Hematopoietic multipotent progenitor cell treated with erythropoietin and hydrocortisone succinate and interleukin-3 and kit ligand, for 6 days (in vitro differentiated cells): ENCODE measurements around the gene CNTNAP2.
"Not testable (repeated sequence)": the region's sequence is repeated elsewhere in the genome, so short reads cannot be mapped to it uniquely, and the experiment has no call there.

Experiments
- DNase-seq: peaks from one replicate; pipeline ENCODE4 v3.0.0-alpha.2; 2015

CNTNAP2 gene

DNA sequence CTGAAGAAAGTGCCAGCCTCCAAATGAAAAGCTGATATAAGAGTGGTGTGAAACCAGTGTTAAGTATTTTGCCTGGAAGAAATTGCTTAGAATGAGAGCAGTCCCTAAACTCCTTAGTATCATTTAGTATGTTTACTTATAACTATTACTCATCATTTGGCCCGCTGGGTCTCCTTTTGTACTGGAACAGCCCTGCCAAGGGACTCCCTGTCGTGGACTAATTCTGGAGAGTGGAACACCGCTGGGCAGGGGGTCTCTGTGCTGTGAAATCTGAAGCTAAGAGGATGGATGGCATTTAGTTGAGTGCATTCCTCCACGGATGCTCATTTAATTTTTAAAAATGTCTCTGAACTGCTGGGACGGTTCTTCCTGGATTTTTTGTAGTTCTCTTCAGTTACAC lies 1584.1 kb downstream of the CNTNAP2 start:
- no peak for DNase-seq

GRCh38 chr7:147707926-147708325 lies 1591.3 kb downstream of the CNTNAP2 start:
- DNase-seq = no peak

DNA sequence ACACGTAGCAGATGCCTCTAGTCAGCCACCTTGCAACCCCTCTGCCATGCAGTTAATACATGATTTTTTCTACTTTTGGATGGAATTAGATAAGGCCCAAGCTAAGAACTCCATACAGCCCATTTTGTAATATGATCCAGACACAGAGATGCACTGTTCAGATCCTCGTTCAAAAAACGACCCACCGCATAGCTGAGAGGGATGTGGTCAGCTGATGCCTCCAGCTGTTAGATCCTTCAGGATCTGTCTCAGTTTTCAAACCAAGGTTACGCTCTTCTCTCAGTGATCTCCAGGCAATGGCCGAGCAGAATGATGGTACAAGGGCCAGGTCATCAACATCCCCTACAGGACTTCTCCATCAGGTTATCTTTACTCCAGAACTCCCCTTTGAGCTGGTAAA lies 1592.3 kb downstream of the CNTNAP2 start:
- DNase-seq = no peak

DNA sequence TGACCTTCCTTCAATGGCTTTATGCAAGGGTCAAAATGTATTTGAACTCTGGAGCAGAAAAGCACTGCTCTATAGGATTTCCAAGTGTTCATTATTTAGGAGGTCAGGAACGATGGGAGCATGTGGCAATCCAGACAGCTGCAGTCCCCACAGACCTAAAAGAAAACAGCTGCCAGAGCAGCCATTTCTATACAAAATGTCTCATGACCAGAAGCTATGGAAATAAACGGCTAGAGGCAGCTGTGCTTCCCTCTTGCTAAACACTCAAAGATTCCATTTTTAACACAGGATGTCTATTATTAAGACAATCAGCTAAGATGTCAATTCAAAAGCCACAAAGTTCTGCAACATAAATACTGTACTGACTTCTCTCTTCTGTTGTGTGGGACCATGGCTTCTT lies 1594.8 kb downstream of the CNTNAP2 start:
- DNase-seq = peak; percentile 2

- no peak for DNase-seq
These were observed 1605.6 kb downstream of the CNTNAP2 start for GRCh38 chr7:147721962-147722830.

DNA sequence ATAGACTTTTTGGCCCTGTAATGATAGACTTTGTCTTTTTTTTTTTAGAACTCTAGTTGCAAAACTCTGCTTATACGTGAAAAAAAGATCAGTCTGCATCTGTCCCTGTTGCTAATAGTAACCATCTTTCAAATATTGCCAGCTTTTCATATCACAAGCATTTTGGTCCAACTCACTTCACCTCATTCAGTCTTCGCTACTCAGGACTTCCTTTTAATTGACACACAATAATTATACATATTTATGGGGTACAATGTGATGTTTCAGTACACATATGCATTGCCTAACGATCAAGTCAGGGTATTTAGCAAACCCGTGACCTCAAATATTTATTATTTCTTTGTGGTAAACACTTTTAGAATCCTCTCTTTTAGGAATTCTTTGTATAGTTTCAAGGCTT lies 1606.9 kb downstream of the CNTNAP2 start:
- DNase-seq = no peak

DNA sequence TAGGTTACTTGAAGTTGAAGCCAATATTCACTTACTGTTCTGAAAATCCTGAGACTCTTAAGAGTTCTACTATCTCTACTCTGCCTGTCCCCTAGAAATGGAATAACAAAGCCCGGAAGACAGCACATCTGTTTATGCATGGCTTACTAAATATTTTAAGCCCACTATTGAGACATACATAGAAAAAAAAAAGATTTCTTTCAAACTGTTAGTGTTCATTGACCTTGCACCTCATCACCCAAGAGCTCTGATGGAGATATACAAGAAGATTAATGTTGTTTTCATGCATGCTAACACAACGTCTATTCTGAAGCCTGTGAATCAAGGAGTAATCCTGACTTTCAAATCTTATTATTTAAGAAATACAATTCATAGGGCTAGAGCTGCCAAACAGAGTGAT lies 1614.7 kb downstream of the CNTNAP2 start:
- DNase-seq = no peak

- DNase-seq = not testable (repeated sequence)
These were observed 1621.1 kb downstream of the CNTNAP2 start for GRCh38 chr7:147737559-147738214.

GRCh38 chr7:147742301-147742700 lies 1625.7 kb downstream of the CNTNAP2 start:
- DNase-seq = no peak

- DNase-seq = peak; percentile 10
These were observed 1639.7 kb downstream of the CNTNAP2 start for GRCh38 chr7:147756300-147756699.

DNA sequence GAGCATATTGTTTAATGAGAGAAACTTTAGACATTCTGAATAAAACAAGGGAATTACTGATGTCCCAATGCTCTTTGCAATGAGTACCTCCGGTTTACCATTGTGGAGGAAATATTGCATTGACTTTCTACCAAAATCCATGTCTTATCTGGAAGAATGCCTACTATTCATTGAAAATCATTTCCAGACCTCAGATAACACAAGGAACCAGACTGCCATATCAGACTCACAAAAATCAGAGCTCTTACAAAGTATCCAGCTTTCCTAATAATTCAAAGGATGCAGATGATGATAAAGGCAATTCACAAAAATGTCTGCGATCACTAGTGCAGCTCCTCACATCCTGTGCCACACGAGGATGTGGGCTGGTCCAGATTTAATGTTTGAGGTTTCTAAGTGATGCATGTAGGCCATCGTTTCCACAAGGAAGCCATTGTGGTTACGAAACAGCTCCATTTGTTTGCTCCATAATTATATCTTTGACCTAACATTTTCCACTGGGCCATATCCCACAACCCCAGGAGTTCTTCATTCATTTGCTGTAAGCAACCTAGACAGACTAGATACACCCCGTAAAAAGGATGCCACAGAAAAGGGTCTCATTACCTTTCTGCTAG lies 1642.8 kb downstream of the CNTNAP2 start:
- DNase-seq = no peak

- no peak for DNase-seq
These were observed 1648.7 kb downstream of the CNTNAP2 start for GRCh38 chr7:147765301-147765700.

GRCh38 chr7:147771344-147771743 lies 1654.7 kb downstream of the CNTNAP2 start:
- DNase-seq = no peak

GRCh38 chr7:147774461-147774860 lies 1657.9 kb downstream of the CNTNAP2 start:
- DNase-seq = no peak

GRCh38 chr7:147775516-147776284 lies 1659.1 kb downstream of the CNTNAP2 start:
- DNase-seq = no peak

DNA sequence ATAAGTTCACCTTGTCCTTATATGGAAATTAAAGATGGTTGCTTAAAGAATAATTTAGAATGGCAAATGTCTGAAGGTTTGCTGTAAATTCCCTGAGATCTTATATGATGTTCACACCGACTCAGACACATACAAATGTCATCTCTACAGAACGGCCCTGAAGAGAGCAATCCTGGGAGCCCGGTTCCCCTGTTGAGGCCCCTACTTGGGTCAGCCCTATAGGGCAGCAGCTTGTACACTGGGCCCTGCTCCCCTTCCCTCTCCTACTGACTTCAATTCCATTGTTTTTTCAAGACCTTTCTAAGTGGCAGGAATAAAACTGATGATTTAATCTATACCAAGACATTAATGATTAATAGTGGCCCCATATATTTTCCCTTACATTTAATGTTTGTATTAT lies 1660.7 kb downstream of the CNTNAP2 start:
- DNase-seq = no peak

- no peak for DNase-seq
These were observed 1663.3 kb downstream of the CNTNAP2 start for GRCh38 chr7:147779949-147780348.

DNA sequence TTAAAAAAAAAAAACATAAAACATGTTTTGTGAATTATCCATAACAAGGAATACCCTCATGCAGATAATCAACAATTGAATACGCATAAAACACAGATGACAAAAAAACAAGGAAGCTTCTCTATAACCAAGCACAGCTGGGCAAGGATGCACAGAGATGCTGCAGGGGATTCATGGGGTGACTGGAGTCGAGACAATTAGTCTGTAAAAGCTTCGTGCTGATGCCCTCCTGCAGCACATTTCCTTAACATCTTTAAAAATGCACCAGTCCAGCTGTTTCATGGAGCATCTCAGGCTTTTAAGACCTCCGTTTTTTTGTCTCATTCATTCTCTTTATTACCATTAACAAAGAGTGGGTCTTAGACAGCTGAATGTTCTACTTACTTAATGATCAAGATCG lies 1680.0 kb downstream of the CNTNAP2 start:
- no peak for DNase-seq

- DNase-seq = no peak
These were observed 1681.4 kb downstream of the CNTNAP2 start for GRCh38 chr7:147798001-147798400.

GRCh38 chr7:147801762-147802161 lies 1685.2 kb downstream of the CNTNAP2 start:
- not testable (repeated sequence) for DNase-seq

DNA sequence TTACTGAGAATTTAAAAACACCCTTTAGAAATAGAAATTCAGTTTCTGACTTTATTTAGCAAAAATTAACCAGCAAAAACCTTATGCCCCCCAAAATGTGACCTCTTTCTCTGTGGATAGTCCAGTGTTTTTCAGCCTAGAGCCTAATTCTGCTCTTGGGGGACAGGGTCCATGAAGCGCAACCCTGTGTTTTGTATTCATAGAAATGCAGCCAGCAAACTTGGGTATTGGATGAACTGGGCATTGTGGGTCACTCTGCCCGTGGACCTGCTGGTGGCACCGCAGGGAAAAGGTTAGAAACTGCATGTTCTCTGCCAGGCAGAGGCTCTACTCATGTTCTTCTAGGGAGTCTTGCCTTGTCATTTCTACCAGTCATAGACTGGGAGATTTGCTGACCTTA lies 1686.5 kb downstream of the CNTNAP2 start:
- DNase-seq = peak; percentile 3

DNA sequence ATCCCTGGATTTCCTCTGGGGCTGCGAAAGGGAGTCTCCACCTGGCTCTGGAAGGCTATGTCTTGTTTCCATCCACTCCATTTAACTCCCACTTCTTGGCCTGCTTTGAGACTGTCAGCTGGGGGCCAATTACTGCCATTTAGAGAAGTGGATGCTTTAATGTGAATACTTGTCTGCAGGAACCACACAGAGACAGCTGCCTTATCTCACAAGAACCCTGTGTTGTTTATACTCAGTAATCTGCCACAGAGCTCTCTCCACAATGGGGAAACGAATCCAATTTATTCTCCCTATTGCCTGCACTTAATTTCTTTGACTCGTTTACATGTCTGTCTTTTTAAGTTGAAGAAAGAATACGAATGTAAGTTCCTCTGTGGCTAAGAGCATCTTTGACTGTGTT lies 1687.0 kb downstream of the CNTNAP2 start:
- DNase-seq = peak; percentile 67

DNA sequence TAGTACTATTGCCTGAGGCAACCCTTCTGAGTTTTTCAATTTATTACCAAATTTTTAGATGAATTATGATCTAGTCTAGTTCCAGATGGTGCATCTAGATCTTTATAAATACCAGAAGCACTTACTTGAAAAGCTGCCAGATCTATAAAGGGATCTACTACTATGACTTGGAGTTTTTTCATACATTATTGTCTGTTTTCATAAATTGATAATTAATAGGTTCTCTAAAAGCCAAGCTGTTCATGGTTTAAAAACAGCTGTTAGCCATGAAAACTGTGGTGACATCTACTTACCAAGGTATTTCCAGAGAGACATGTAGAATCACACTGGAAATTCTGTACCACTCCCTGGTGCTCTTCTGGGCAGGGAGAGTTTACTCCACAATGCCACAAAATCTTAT lies 1687.4 kb downstream of the CNTNAP2 start:
- DNase-seq = no peak
